K562 (cell line): ENCODE measurements around the gene FRMD5. TPM values are rescaled to one million over a fixed set of nuclear protein-coding genes. Genes with fewer than 3 reads are reported as not detected.

Experiments
- ATAC-seq: fragments of 200-7000 bp; cut with Tn5 transposase; 3 replicates; pipeline ENCODE4 v1.9.1; 2020; ENCODE audit warnings: moderate library complexity
- BruUV-seq: library from RNA; stranded (reverse); fragments of 400-500 nt; replicated peaks from 2 replicates; lab custom pipeline; 2021; lab: Mats Ljungman, UMichigan
- CTCF ChIA-PET: fragments of 300-600 bp; formaldehyde crosslinking; extraction: SDS; loops from one replicate; lab custom pipeline; 2021; ENCODE audit warnings: low intra/inter-chr PET ratio; lab: Yijun Ruan, JAX
- POLR2A ChIA-PET: fragments of 300-600, 350-650 bp; sonication (Branson Sonifier 250); formaldehyde crosslinking; extraction: SDS; loops from one replicate; lab custom pipeline; 2021; ENCODE audit warnings: antibody characterized with exemption, inconsistent platforms; lab: Yijun Ruan, JAX
- DNase-seq, 4 experiments: peaks; one replicate each; pipeline versions ENCODE4 v3.0.0 to v3.0.0-alpha.2; 2011 to 2018; ENCODE audit warnings: low spot score in 3 of 4, mixed read lengths in 3 of 4; ENCODE audit errors: extremely low read depth in 1 of 4
- FAIRE-seq: peaks from 2 replicates; lab custom pipeline; 2011; peaks lifted over from hg19 to GRCh38; lab: Jason Lieb, UNC
- H2AFZ ChIP-seq: 2 replicates; pipeline ENCODE4 v1.6.0; 2011; ENCODE audit warnings: low read depth, low read length, control low read depth, inconsistent platforms
- H3K27ac ChIP-seq: fragments of 200-600 bp; 3 replicates; pipeline ENCODE4 v1.8.0; 2011; ENCODE audit warnings: low read depth, mild to moderate bottlenecking, control low read depth, inconsistent platforms, low read length, moderate library complexity, mixed read lengths; ENCODE audit errors: extremely low read depth
- H3K27me3 ChIP-seq, 2 experiments: fragments of 300-600 bp in 1 of 2; 2 replicates in 1 of 2; 3 replicates in 1 of 2; pipeline versions ENCODE4 v1.6.0 to v1.8.0; 2011; ENCODE audit warnings: inconsistent platforms in 2 of 2, low read length in 2 of 2, mild to moderate bottlenecking in 1 of 2, mixed read lengths in 1 of 2, moderate library complexity in 1 of 2; ENCODE audit not compliant: control insufficient read depth in 2 of 2, insufficient read depth in 2 of 2
- H3K36me3 ChIP-seq: fragments of 300-600 bp; 3 replicates; pipeline ENCODE4 v1.8.0; 2011; ENCODE audit warnings: mild to moderate bottlenecking, low read length, inconsistent platforms; ENCODE audit not compliant: control insufficient read depth, insufficient read depth
- H3K4me1 ChIP-seq, 2 experiments: fragments of 200-600 bp in 1 of 2; replicated peaks in 1 of 2; 2 replicates in 1 of 2; 3 replicates in 1 of 2; pipeline versions ENCODE4 v1.5.1 to v1.8.0; 2011; ENCODE audit warnings: inconsistent platforms in 2 of 2, low read length in 2 of 2, mild to moderate bottlenecking in 1 of 2, mixed read lengths in 1 of 2, moderate library complexity in 1 of 2; ENCODE audit not compliant: control insufficient read depth in 2 of 2, insufficient read depth in 2 of 2
- H3K4me2 ChIP-seq: 2 replicates; pipeline ENCODE4 v1.6.1; 2011; ENCODE audit warnings: low read length, control low read depth, inconsistent platforms, mixed read lengths; ENCODE audit not compliant: insufficient read depth
- H3K4me3 ChIP-seq: fragments of 200-600 bp; sonication (generic), shearing (Covaris generic); 2 replicates; pipeline ENCODE4 v1.5.1; 2016; ENCODE audit warnings: control low read depth, inconsistent platforms
- H3K79me2 ChIP-seq: fragments of 200-600 bp; 3 replicates; pipeline ENCODE4 v1.8.0; 2011; ENCODE audit warnings: low read length, inconsistent platforms; ENCODE audit not compliant: control insufficient read depth, insufficient read depth
- H3K9ac ChIP-seq, 2 experiments: 2 replicates each; pipeline versions ENCODE4 v1.6.0 to v1.6.1; 2011; ENCODE audit warnings: low read depth in 2 of 2, low read length in 2 of 2, control low read depth in 1 of 2, inconsistent platforms in 1 of 2, mild to moderate bottlenecking in 1 of 2, mixed read lengths in 1 of 2; ENCODE audit not compliant: insufficient read depth in 1 of 2
- H3K9me1 ChIP-seq: one replicate; pipeline ENCODE4 v1.6.0; 2011; ENCODE audit warnings: inconsistent platforms, mild to moderate bottlenecking, low read length, moderate library complexity; ENCODE audit not compliant: control insufficient read depth, insufficient read depth
- H3K9me3 ChIP-seq: replicated peaks from 2 replicates; pipeline ENCODE4 v1.5.1; 2011; ENCODE audit warnings: low read depth, low read length, inconsistent platforms; ENCODE audit not compliant: control insufficient read depth, insufficient read depth
- H4K20me1 ChIP-seq: replicated peaks from 2 replicates; pipeline ENCODE4 v1.6.1; 2011; ENCODE audit warnings: low read length, inconsistent platforms, mixed read lengths; ENCODE audit not compliant: control insufficient read depth, insufficient read depth
- CCNT2 ChIP-seq: IDR thresholded peaks from 2 replicates; pipeline ENCODE4 v1.6.1; 2011; ENCODE audit warnings: borderline replicate concordance, low read depth, mild to moderate bottlenecking, moderate library complexity, mixed read lengths, low read length; ENCODE audit not compliant: insufficient read length; ENCODE audit errors: extremely low read depth
- FOXJ2 ChIP-seq: fragments of 200-800 bp; sonication (Bioruptor generic); IDR thresholded peaks from 2 replicates; pipeline ENCODE4 v1.6.1; 2016; ENCODE audit warnings: missing genetic modification characterization, missing compliant biosample characterization
- GTF2F1 ChIP-seq: IDR thresholded peaks from 2 replicates; pipeline ENCODE4 v1.6.1; 2011; ENCODE audit warnings: low read depth, low read length, improper control_type of control experiment
- HIVEP1 ChIP-seq: fragments of 250-450 bp; sonication (Bioruptor Pico); IDR thresholded peaks from 2 replicates; pipeline ENCODE4 v1.4.0; 2020; ENCODE audit warnings: mild to moderate bottlenecking
- ILK ChIP-seq: fragments of 450-650 bp; IDR thresholded peaks from 2 replicates; pipeline ENCODE4 v1.6.1; 2016; ENCODE audit warnings: missing genetic modification characterization, low read depth, mild to moderate bottlenecking, missing compliant biosample characterization, moderate library complexity, borderline replicate concordance
- POLR2A ChIP-seq: fragments of 450-650 bp; conservative IDR thresholded peaks from 2 replicates; pipeline ENCODE4 v1.6.1; 2016
- RFX7 ChIP-seq: fragments of 250-450 bp; sonication (Bioruptor Pico); IDR thresholded peaks from 2 replicates; pipeline ENCODE4 v1.5.1; 2021; ENCODE audit warnings: mild to moderate bottlenecking
- RNF219 ChIP-seq: fragments of 250-450 bp; sonication (Bioruptor Pico); IDR thresholded peaks from 2 replicates; pipeline ENCODE4 v1.5.0; 2022; ENCODE audit warnings: mild to moderate bottlenecking
- ZNF133 ChIP-seq: fragments of 250-450 bp; sonication (Bioruptor Pico); IDR thresholded peaks from 2 replicates; pipeline ENCODE4 v1.4.0; 2020; ENCODE audit warnings: mild to moderate bottlenecking
- ZNF23 ChIP-seq: fragments of 250-450 bp; sonication (Bioruptor Pico); IDR thresholded peaks from 2 replicates; pipeline ENCODE4 v1.4.0; 2020; ENCODE audit warnings: mild to moderate bottlenecking
- ZNF583 ChIP-seq: fragments of 250-450 bp; sonication (Bioruptor Pico); IDR thresholded peaks from 2 replicates; pipeline ENCODE4 v1.4.0; 2020
- in situ Hi-C: fragments of 300-500 bp; cut with MboI; formaldehyde crosslinking; loops from 4 replicates; pipeline ENCODE4 v1.15.0; 2018; ENCODE audit warnings: inconsistent platforms, mixed read lengths
- intact Hi-C: fragments of 100-400 bp; cut with micrococcal nuclease; formaldehyde crosslinking; loops from 2 replicates; pipeline ENCODE4 v1.14.2; 2022
- polyA plus RNA-seq, 8 experiments: library from polyadenylated mRNA; depleted of rRNA in 4 of 8; stranded (reverse) in 5 of 8; unstranded in 3 of 8; fragments of >200 nt; fragmentation: Nextera tagmentation in 2 of 8; fragmentation: Illumina TruSeq in 1 of 8; extraction: Ambion mirVana in 2 of 8; extraction: Trizol in 1 of 8; gene quantifications; 2 replicates each; pipeline versions ENCODE4 v1.2.1 to v1.2.3, GENCODE V29; 2011 to 2014; ENCODE audit warnings: inconsistent platforms in 1 of 8, missing spikeins in 1 of 8
- total RNA-seq, 7 experiments: library from RNA; depleted of rRNA in 6 of 7; stranded (reverse); fragments of >200 nt in 6 of 7; fragmentation: Illumina TruSeq in 2 of 7; extraction: Trizol in 2 of 7; gene quantifications; 2 replicates each; pipeline versions ENCODE4 v1.2.1 to v1.2.3, GENCODE V29; 2011 to 2021; ENCODE audit warnings: low replicate concordance in 1 of 7
- TF ChIP-seq, protein P1 (sequence below): IDR thresholded peaks from 2 replicates; pipeline ENCODE4 v1.6.1; 2011; ENCODE audit warnings: borderline replicate concordance, low read depth, mild to moderate bottlenecking, moderate library complexity, low read length; ENCODE audit not compliant: insufficient read depth, poor library complexity, severe bottlenecking
- TF ChIP-seq, protein P2 (sequence below), 2 experiments: fragments of 200-800 bp in 1 of 2; sonication (Bioruptor generic) in 1 of 2; sonication (generic) in 1 of 2; formaldehyde crosslinking in 1 of 2; IDR thresholded peaks in 1 of 2; conservative IDR thresholded peaks in 1 of 2; 2 replicates each; pipeline versions ENCODE4 v1.5.0 to v1.6.1; 2016 to 2020; ENCODE audit warnings: missing compliant biosample characterization in 1 of 2, missing genetic modification characterization in 1 of 2, missing genetic modification reagents in 1 of 2
- TF ChIP-seq, protein P3 (sequence below), 2 experiments: IDR thresholded peaks; 2 replicates each; pipeline ENCODE4 v1.6.1; 2012; ENCODE audit warnings: improper control_type of control experiment in 2 of 2, low read depth in 2 of 2, low read length in 2 of 2, borderline replicate concordance in 1 of 2

The FRMD5 gene
- total and polyA plus RNA-seq, 9 of the 15 experiments (the other 6 are each of a cell fraction or from before 2014, with no cell fraction given), result 0.13 to 0.38 TPM; not detected in 7

DNA sequence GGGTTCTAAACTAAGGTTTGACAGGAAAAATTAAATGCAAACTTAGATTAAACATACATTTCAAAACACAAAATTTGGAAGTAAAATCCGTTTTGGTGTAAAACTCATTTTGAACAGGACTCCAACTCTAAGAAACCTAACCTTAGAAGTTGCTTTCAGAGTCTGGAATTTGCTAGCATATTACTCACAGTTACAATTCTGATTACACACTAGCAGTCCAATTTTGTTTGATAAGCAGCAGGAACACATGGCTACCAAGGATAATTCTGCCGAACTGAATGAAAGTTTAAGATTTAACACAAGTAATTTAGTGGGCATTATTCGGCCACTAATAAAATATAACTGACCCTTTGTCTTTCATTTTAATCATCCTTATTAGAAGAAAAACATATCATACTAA lies 49.6 kb downstream of the FRMD5 start (continued):
- TF ChIP-seq RNF219 (CRISPR knock-in tag), result no peak
- no peak for TF ChIP-seq ZNF133
- TF ChIP-seq ZNF583, result no peak
- TF ChIP-seq GTF2F1, result no peak

- intact Hi-C loops, result no loop called here
- H3K9me1 ChIP-seq, result no peaks in the 10 kb centered on the region
- no peaks in the 10 kb centered on the region for H4K20me1 ChIP-seq
- DNase-seq (no peak), ATAC-seq (no peak), FAIRE-seq (no peak)
- no peaks in the 10 kb centered on the region for H3K79me2 ChIP-seq
- no peaks in the 10 kb centered on the region for H3K9me3 ChIP-seq
- H3K27ac ChIP-seq, result no peak overlapping the region
- H3K4me1 ChIP-seq, result no peaks in the 10 kb centered on the region
- ChIA-PET CTCF (no interaction called here), POLR2A (interaction anchor here (1.2 kb wide), 1 partner anchor 12 kb away, joined by 3 read pairs; no protein-coding TSS in a partner anchor)
- no peak overlapping the region for H3K4me2 ChIP-seq
- no peak overlapping the region for H2AFZ ChIP-seq
- H3K4me3 ChIP-seq, result no peak overlapping the region
- H3K27me3 ChIP-seq, result peaks cover 2 to 4% of the 10 kb centered on the region in 2 experiments; a peak in 2 of 5 replicates
- BruUV-seq, result no TSS peak
- no peaks in the 10 kb centered on the region for H3K36me3 ChIP-seq
- in situ Hi-C loops, result no loop called here
- H3K9ac ChIP-seq, result no peak overlapping the region
- TF ChIP-seq, protein P1, sequence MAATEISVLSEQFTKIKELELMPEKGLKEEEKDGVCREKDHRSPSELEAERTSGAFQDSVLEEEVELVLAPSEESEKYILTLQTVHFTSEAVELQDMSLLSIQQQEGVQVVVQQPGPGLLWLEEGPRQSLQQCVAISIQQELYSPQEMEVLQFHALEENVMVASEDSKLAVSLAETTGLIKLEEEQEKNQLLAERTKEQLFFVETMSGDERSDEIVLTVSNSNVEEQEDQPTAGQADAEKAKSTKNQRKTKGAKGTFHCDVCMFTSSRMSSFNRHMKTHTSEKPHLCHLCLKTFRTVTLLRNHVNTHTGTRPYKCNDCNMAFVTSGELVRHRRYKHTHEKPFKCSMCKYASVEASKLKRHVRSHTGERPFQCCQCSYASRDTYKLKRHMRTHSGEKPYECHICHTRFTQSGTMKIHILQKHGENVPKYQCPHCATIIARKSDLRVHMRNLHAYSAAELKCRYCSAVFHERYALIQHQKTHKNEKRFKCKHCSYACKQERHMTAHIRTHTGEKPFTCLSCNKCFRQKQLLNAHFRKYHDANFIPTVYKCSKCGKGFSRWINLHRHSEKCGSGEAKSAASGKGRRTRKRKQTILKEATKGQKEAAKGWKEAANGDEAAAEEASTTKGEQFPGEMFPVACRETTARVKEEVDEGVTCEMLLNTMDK, result no peak
- TF ChIP-seq POLR2A (no peak), ILK (tag) (no peak), HIVEP1 (CRISPR knock-in tag) (no peak), CCNT2 (no peak), RFX7 (CRISPR knock-in tag) (no peak), FOXJ2 (tag) (no peak), ZNF23 (CRISPR knock-in tag) (no peak)
- TF ChIP-seq, protein P2, sequence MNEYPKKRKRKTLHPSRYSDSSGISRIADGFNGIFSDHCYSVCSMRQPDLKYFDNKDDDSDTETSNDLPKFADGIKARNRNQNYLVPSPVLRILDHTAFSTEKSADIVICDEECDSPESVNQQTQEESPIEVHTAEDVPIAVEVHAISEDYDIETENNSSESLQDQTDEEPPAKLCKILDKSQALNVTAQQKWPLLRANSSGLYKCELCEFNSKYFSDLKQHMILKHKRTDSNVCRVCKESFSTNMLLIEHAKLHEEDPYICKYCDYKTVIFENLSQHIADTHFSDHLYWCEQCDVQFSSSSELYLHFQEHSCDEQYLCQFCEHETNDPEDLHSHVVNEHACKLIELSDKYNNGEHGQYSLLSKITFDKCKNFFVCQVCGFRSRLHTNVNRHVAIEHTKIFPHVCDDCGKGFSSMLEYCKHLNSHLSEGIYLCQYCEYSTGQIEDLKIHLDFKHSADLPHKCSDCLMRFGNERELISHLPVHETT (CRISPR knock-in tag; conservative IDR thresholded peaks at IDR 0.05 in 1 of 2, IDR thresholded peaks at IDR 0.05 in 1 of 2), result no peak
- TF ChIP-seq, protein P3, sequence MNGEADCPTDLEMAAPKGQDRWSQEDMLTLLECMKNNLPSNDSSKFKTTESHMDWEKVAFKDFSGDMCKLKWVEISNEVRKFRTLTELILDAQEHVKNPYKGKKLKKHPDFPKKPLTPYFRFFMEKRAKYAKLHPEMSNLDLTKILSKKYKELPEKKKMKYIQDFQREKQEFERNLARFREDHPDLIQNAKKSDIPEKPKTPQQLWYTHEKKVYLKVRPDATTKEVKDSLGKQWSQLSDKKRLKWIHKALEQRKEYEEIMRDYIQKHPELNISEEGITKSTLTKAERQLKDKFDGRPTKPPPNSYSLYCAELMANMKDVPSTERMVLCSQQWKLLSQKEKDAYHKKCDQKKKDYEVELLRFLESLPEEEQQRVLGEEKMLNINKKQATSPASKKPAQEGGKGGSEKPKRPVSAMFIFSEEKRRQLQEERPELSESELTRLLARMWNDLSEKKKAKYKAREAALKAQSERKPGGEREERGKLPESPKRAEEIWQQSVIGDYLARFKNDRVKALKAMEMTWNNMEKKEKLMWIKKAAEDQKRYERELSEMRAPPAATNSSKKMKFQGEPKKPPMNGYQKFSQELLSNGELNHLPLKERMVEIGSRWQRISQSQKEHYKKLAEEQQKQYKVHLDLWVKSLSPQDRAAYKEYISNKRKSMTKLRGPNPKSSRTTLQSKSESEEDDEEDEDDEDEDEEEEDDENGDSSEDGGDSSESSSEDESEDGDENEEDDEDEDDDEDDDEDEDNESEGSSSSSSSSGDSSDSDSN (IDR thresholded peaks at IDR 0.05; ENCODE audit: borderline replicate concordance in 1 of 2, low read depth in 2 of 2, low read length in 2 of 2), result no peak
Observed at GRCh38 chr15:44144992-44145391, 50.1 kb downstream of the FRMD5 start.
